HCT116 (cell line): ENCODE data around the gene CYP3A7. TPM values are rescaled to one million over a fixed set of nuclear protein-coding genes. Genes with fewer than 3 reads are reported as not detected.

ENCODE experiments used
- ATAC-seq: fragments of 200-7000 bp; cut with Tn5 transposase; 2 replicates; pipeline ENCODE4 v1.9.1; 2020; ENCODE audit warnings: mild to moderate bottlenecking, moderate library complexity
- BruUV-seq: library from RNA; stranded (reverse); fragments of 400-500 nt; replicated peaks from 2 replicates; lab custom pipeline; 2021; lab: Mats Ljungman, UMichigan
- CTCF ChIA-PET: fragments of 300-600 bp; sonication (Branson Sonifier 250); formaldehyde crosslinking; loops from one replicate; lab custom pipeline; 2021; ENCODE audit warnings: antibody characterized with exemption; lab: Charles Lee
- POLR2A ChIA-PET: fragments of 300-600, 350-600 bp; sonication (Branson Sonifier 250); formaldehyde crosslinking; loops from one replicate; lab custom pipeline; 2021; ENCODE audit warnings: antibody characterized with exemption; lab: Charles Lee
- RAD21 ChIA-PET, 2 experiments: fragments of 300-600 bp; sonication (Branson Sonifier 250); formaldehyde crosslinking; loops; one replicate each; lab custom pipeline; 2023; ENCODE audit warnings: low total read pairs in 2 of 2; ENCODE audit not compliant: uncharacterized antibody in 2 of 2, unreplicated experiment in 2 of 2, low non-redundant PET in 1 of 2; lab: Charles Lee
- DNase-seq: peaks from one replicate; pipeline ENCODE4 v3.0.0-alpha.2; 2010; ENCODE audit warnings: low read depth, low spot score
- H2AFZ ChIP-seq: fragments of 200-600 bp; shearing (Covaris generic), sonication (generic); 2 replicates; pipeline ENCODE4 v1.6.1; 2017; ENCODE audit warnings: low read depth, mixed run types, mixed read lengths, antibody characterized with exemption, low read length; ENCODE audit not compliant: poor library complexity, severe bottlenecking
- H3K27ac ChIP-seq: 2 replicates; pipeline ENCODE4 v1.5.1; 2012; ENCODE audit warnings: low read depth, low read length
- H3K27me3 ChIP-seq: fragments of 200-600 bp; sonication (generic); 2 replicates; pipeline ENCODE4 v1.6.1; 2016; ENCODE audit warnings: mixed run types, low read length, mixed read lengths; ENCODE audit not compliant: insufficient read depth
- H3K36me3 ChIP-seq, 2 experiments: fragments of 200-500 bp in 1 of 2; fragments of 200-600 bp in 1 of 2; sonication (Bioruptor generic) in 1 of 2; sonication (generic) in 1 of 2; 2 replicates each; pipeline versions ENCODE4 v1.5.1 to v1.6.1; 2014 to 2016; ENCODE audit warnings: low read length in 2 of 2, inconsistent platforms in 1 of 2, mixed read lengths in 1 of 2, mixed run types in 1 of 2; ENCODE audit not compliant: insufficient read depth in 2 of 2, control insufficient read depth in 1 of 2
- H3K4me1 ChIP-seq, 2 experiments: fragments of 200-600 bp in 1 of 2; sonication (generic) in 1 of 2; 2 replicates each; pipeline versions ENCODE4 v1.5.1 to v1.6.1; 2012 to 2017; ENCODE audit warnings: low read length in 2 of 2, inconsistent platforms in 1 of 2, mild to moderate bottlenecking in 1 of 2, mixed read lengths in 1 of 2, mixed run types in 1 of 2, moderate library complexity in 1 of 2; ENCODE audit not compliant: insufficient read depth in 2 of 2, control insufficient read depth in 1 of 2
- H3K4me2 ChIP-seq: fragments of 200-600 bp; sonication (generic); 2 replicates; pipeline ENCODE4 v1.6.1; 2017; ENCODE audit warnings: mixed run types, low read length, mixed read lengths
- H3K4me3 ChIP-seq, 2 experiments: fragments of 200-600 bp in 1 of 2; sonication (generic) in 1 of 2; replicated peaks in 1 of 2; 2 replicates each; pipeline ENCODE4 v1.5.1; 2011 to 2016; ENCODE audit warnings: low read length in 2 of 2, control low read depth in 1 of 2, low read depth in 1 of 2, mild to moderate bottlenecking in 1 of 2, mixed read lengths in 1 of 2, mixed run types in 1 of 2
- H3K79me2 ChIP-seq: fragments of 200-600 bp; sonication (generic); 2 replicates; pipeline ENCODE4 v1.6.1; 2017; ENCODE audit warnings: mild to moderate bottlenecking, mixed run types, low read length, moderate library complexity, mixed read lengths; ENCODE audit not compliant: insufficient read depth
- H3K9ac ChIP-seq: fragments of 200-600 bp; sonication (generic); 2 replicates; pipeline ENCODE4 v1.6.1; 2016; ENCODE audit warnings: low read length, mixed read lengths
- H3K9me2 ChIP-seq: fragments of 200-600 bp; sonication (generic), shearing (Covaris generic); 2 replicates; pipeline ENCODE4 v1.6.1; 2017; ENCODE audit warnings: mixed run types, mild to moderate bottlenecking, moderate library complexity; ENCODE audit not compliant: insufficient read depth
- H3K9me3 ChIP-seq, 2 experiments: fragments of 200-500 bp in 1 of 2; fragments of 200-600 bp in 1 of 2; sonication (Bioruptor generic) in 1 of 2; sonication (generic) in 1 of 2; 2 replicates each; pipeline ENCODE4 v1.6.1; 2014 to 2017; ENCODE audit warnings: low read length in 2 of 2, mixed read lengths in 2 of 2, inconsistent platforms in 1 of 2, low read depth in 1 of 2, mild to moderate bottlenecking in 1 of 2, mixed run types in 1 of 2, moderate library complexity in 1 of 2; ENCODE audit not compliant: control insufficient read depth in 1 of 2, insufficient read depth in 1 of 2
- H4K20me1 ChIP-seq: fragments of 200-600 bp; sonication (generic), shearing (Covaris generic); 2 replicates; pipeline ENCODE4 v1.6.1; 2017; ENCODE audit warnings: mixed run types, mild to moderate bottlenecking, moderate library complexity; ENCODE audit not compliant: insufficient read depth
- CTCF ChIP-seq, 3 experiments: fragments of 200-600 bp in 1 of 3; sonication (generic) in 1 of 3; IDR thresholded peaks in 2 of 3; conservative IDR thresholded peaks in 1 of 3; 2 replicates each; pipeline ENCODE4 v1.5.1; 2012 to 2017; ENCODE audit warnings: low read depth in 2 of 3, low read length in 2 of 3, antibody characterized with exemption in 1 of 3, borderline replicate concordance in 1 of 3, control low read depth in 1 of 3, mild to moderate bottlenecking in 1 of 3, mixed read lengths in 1 of 3, mixed run types in 1 of 3, moderate library complexity in 1 of 3; ENCODE audit not compliant: insufficient read depth in 1 of 3
- FOSL1 ChIP-seq: IDR thresholded peaks from 2 replicates; pipeline ENCODE4 v1.6.1; 2012; ENCODE audit warnings: low read depth
- POLR2A ChIP-seq: IDR thresholded peaks from 2 replicates; pipeline ENCODE4 v1.7.0; 2011; ENCODE audit warnings: borderline replicate concordance; ENCODE audit not compliant: insufficient read depth, insufficient read length; ENCODE audit errors: extremely low read depth
- POLR2AphosphoS5 ChIP-seq: IDR thresholded peaks from 2 replicates; pipeline ENCODE4 v1.6.1; 2011; ENCODE audit warnings: mild to moderate bottlenecking, low read depth, low read length, moderate library complexity
- REST ChIP-seq: IDR thresholded peaks from 2 replicates; pipeline ENCODE4 v1.6.1; 2012; ENCODE audit warnings: low read depth
- SP1 ChIP-seq: IDR thresholded peaks from 2 replicates; pipeline ENCODE4 v1.6.1; 2012; ENCODE audit warnings: low read depth
- TCF7L2 ChIP-seq: IDR thresholded peaks from 2 replicates; pipeline ENCODE4 v1.7.0; 2011; ENCODE audit warnings: borderline replicate concordance, inconsistent platforms; ENCODE audit not compliant: insufficient read depth, insufficient read length; ENCODE audit errors: extremely low read depth
- YY1 ChIP-seq: IDR thresholded peaks from 2 replicates; pipeline ENCODE4 v1.6.1; 2011; ENCODE audit warnings: low read length, low read depth, moderate library complexity, mild to moderate bottlenecking; ENCODE audit not compliant: insufficient replicate concordance; ENCODE audit errors: extremely low read depth
- ZBTB33 ChIP-seq: IDR thresholded peaks from 2 replicates; pipeline ENCODE4 v1.6.1; 2011; ENCODE audit warnings: mild to moderate bottlenecking, low read length, moderate library complexity; ENCODE audit not compliant: insufficient replicate concordance; ENCODE audit errors: extremely low read depth
- ZNF274 ChIP-seq: fragments of 200-500 bp; sonication (Bioruptor generic); IDR thresholded peaks from 2 replicates; pipeline ENCODE4 v1.6.1; 2014; ENCODE audit warnings: mild to moderate bottlenecking, low read depth, low read length, inconsistent platforms
- intact Hi-C: fragments of 100-400 bp; cut with micrococcal nuclease; formaldehyde crosslinking; loops from 2 replicates; pipeline ENCODE4 v1.10.0; 2022
- total RNA-seq: library from RNA; stranded (reverse); gene quantifications from one replicate; pipeline ENCODE4 v1.2.1, GENCODE V29; 2021; ENCODE audit not compliant: unreplicated experiment
- TF ChIP-seq, protein P1 (sequence below): IDR thresholded peaks from 2 replicates; pipeline ENCODE4 v1.6.1; 2012

CYP3A7 gene
- total RNA-seq, 1 experiment from 2014 or later, result not detected

GRCh38 chr7:99693427-99694200, 41.4 kb downstream of the CYP3A7 start:
- Histone ChIP-seq H3K27ac (no peak overlapping the region), H3K4me1 (peaks cover 2% of the 10 kb centered on the region in 2 experiments), H3K4me3 (no peak overlapping the region), H2AFZ (no peak overlapping the region), H3K9ac (no peak overlapping the region), H3K79me2 (no peaks in the 10 kb centered on the region), H3K9me3 (no peaks in the 10 kb centered on the region), H3K27me3 (no peaks in the 10 kb centered on the region), H3K4me2 (no peak overlapping the region), H3K9me2 (no peaks in the 10 kb centered on the region), H3K36me3 (no peaks in the 10 kb centered on the region), H4K20me1 (no peaks in the 10 kb centered on the region)
- ATAC-seq (no peak), DNase-seq (no peak)
- intact Hi-C loops, result no loop called here
- RAD21 ChIA-PET, result no interaction called here
- CTCF ChIA-PET, result no interaction called here
- POLR2A ChIA-PET, result no interaction called here
- BruUV-seq, result no TSS peak
- no peak for TF ChIP-seq ZBTB33
- TF ChIP-seq, protein P1, sequence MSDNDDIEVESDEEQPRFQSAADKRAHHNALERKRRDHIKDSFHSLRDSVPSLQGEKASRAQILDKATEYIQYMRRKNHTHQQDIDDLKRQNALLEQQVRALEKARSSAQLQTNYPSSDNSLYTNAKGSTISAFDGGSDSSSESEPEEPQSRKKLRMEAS, result no peak
- no peak for TF ChIP-seq ZNF274
- no peak for TF ChIP-seq SP1
- no peak for TF ChIP-seq FOSL1
- TF ChIP-seq TCF7L2, result no peak
- TF ChIP-seq REST, result no peak
- no peak for TF ChIP-seq YY1
- no peak for TF ChIP-seq POLR2AphosphoS5
- TF ChIP-seq CTCF (IDR thresholded peaks at IDR 0.05 in 2 of 3, conservative IDR thresholded peaks at IDR 0.05 in 1 of 3; ENCODE audit: borderline replicate concordance in 1 of 3, insufficient read depth in 1 of 3, low read depth in 2 of 3, low read length in 2 of 3), result no peak
- no peak for TF ChIP-seq POLR2A
